Activated T-cell treated with anti-CD3 and anti-CD28 coated beads for 1 hour (primary cell): ENCODE data around the gene SORL1.
"Not testable (repeated sequence)": the region's sequence is repeated elsewhere in the genome, so short reads cannot be mapped to it uniquely, and the experiment has no call there.

Experiments
- DNase-seq: peaks from one replicate; pipeline ENCODE4 v3.0.0-alpha.2; 2020; ENCODE audit warnings: low read depth

The SORL1 gene

GRCh38 chr11:121563900-121564822 lies 112.0 kb downstream of the SORL1 start:
- no peak for DNase-seq

- DNase-seq: no peak
These were observed 113.0 kb downstream of the SORL1 start for GRCh38 chr11:121564948-121565684.

GRCh38 chr11:121566279-121567168 lies 114.4 kb downstream of the SORL1 start:
- no peak for DNase-seq

GRCh38 chr11:121567995-121568394 lies 115.9 kb downstream of the SORL1 start:
- DNase-seq: no peak

- DNase-seq: not testable (repeated sequence)
These were observed 117.5 kb downstream of the SORL1 start for GRCh38 chr11:121569332-121570299.

- no peak for DNase-seq
These were observed 118.3 kb downstream of the SORL1 start for GRCh38 chr11:121570453-121570852.

- DNase-seq: no peak
These were observed 119.4 kb downstream of the SORL1 start for GRCh38 chr11:121571506-121571905.

GRCh38 chr11:121572571-121573059 lies 120.5 kb downstream of the SORL1 start:
- no peak for DNase-seq

- DNase-seq: no peak
These were observed 122.7 kb downstream of the SORL1 start for GRCh38 chr11:121574801-121575200.

- DNase-seq: no peak
These were observed 123.3 kb downstream of the SORL1 start for GRCh38 chr11:121575250-121575962.

GRCh38 chr11:121575963-121576290 lies 123.8 kb downstream of the SORL1 start:
- DNase-seq: no peak

- no peak for DNase-seq
These were observed 124.4 kb downstream of the SORL1 start for GRCh38 chr11:121576531-121576930.

- DNase-seq: no peak
These were observed 125.2 kb downstream of the SORL1 start for GRCh38 chr11:121577106-121577848.

GRCh38 chr11:121578251-121578976 lies 126.3 kb downstream of the SORL1 start:
- DNase-seq: no peak

- no peak for DNase-seq
These were observed 128.0 kb downstream of the SORL1 start for GRCh38 chr11:121580154-121580553.

- no peak for DNase-seq
These were observed 129.5 kb downstream of the SORL1 start for GRCh38 chr11:121581607-121582006.

GRCh38 chr11:121582296-121582695 lies 130.2 kb downstream of the SORL1 start:
- no peak for DNase-seq

GRCh38 chr11:121583825-121584224 lies 131.7 kb downstream of the SORL1 start:
- no peak for DNase-seq

GRCh38 chr11:121586750-121587149 lies 134.6 kb downstream of the SORL1 start:
- no peak for DNase-seq
